ENCODE results near the gene AKAP14.
"Not testable (repeated sequence)": the region's sequence is repeated elsewhere in the genome, so short reads cannot be mapped to it uniquely, and the experiment has no call there.

DNA sequence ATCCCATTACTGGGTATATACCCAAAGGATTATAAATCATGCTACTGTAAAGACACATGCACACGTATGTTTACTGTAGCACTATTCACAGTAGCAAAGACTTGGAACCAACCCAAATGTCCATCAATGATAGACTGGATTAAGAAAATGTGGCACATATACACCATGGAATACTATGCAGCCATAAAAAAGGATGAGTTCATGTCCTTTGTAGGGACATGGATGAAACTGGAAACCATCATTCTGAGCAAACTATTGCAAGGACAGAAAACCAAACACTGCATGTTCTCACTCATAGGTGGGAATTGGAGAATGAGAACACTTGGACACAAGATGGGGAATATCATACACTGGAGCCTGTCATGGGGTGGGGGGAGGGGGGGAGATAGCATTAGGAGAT is 71.1 kb downstream of the AKAP14 start:
- not testable (repeated sequence) for TF ChIP-seq POLR2A, CTCF (IDR thresholded peaks at IDR 0.05)
